MM.1S (cell line): ENCODE measurements around the gene PDE11A.

Experiments used
- CTCF ChIP-seq: fragments of 300-600 bp; sonication (generic); IDR thresholded peaks from 2 replicates; pipeline ENCODE4 v1.5.1; 2016; ENCODE audit warnings: antibody characterized with exemption, low read length, mixed read lengths
- EZH2 ChIP-seq: fragments of 300-600 bp; sonication (generic); optimal IDR thresholded peaks from 2 replicates; pipeline ENCODE3; 2017; ENCODE audit warnings: low read depth, mild to moderate bottlenecking, antibody characterized with exemption, low read length, mixed read lengths
- EZH2phosphoT487 ChIP-seq: fragments of 300-600 bp; sonication (generic); IDR thresholded peaks from 2 replicates; pipeline ENCODE4 v1.6.1; 2018; ENCODE audit warnings: antibody characterized with exemption, low read length

- TF ChIP-seq CTCF: no peak
- TF ChIP-seq EZH2: no peak
- no peak for TF ChIP-seq EZH2phosphoT487
Measured at GRCh38 chr2:177617849-177618248, 454.7 kb downstream of the PDE11A start.
